GM20000 (cell line): ENCODE data around the gene ING5.

Source experiments
- DNase-seq: peaks from one replicate; pipeline ENCODE4 v3.0.0; 2012; ENCODE audit warnings: low spot score
- TF ChIP-seq, protein P1 (sequence below): IDR thresholded peaks from 2 replicates; pipeline ENCODE4 v1.5.1; 2012; ENCODE audit warnings: mild to moderate bottlenecking, control low read depth; ENCODE audit errors: extremely low read depth, missing control alignments

Gene ING5

DNA sequence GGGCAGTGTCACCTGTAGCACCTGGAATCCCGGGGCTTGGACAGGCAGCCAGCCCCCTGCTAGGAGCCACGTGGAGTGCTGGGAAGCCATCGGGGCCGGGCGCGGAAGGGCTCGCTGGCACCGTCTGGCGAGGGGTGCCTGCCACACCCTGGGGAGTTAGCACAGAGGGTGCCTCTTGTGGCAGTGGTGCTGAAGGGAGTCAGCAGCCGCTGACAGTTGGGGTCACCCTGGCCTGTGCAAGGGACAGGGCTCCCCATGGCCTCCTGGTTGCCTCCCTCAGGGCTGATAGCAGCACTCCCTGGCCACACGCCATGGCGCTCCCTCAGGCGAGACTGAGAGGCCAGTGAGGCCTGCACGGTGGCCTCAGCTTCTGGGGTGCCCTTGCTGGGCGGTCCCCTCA, 18.7 kb downstream of the ING5 start:
- DNase-seq: peak; percentile 25
- TF ChIP-seq, protein P1, sequence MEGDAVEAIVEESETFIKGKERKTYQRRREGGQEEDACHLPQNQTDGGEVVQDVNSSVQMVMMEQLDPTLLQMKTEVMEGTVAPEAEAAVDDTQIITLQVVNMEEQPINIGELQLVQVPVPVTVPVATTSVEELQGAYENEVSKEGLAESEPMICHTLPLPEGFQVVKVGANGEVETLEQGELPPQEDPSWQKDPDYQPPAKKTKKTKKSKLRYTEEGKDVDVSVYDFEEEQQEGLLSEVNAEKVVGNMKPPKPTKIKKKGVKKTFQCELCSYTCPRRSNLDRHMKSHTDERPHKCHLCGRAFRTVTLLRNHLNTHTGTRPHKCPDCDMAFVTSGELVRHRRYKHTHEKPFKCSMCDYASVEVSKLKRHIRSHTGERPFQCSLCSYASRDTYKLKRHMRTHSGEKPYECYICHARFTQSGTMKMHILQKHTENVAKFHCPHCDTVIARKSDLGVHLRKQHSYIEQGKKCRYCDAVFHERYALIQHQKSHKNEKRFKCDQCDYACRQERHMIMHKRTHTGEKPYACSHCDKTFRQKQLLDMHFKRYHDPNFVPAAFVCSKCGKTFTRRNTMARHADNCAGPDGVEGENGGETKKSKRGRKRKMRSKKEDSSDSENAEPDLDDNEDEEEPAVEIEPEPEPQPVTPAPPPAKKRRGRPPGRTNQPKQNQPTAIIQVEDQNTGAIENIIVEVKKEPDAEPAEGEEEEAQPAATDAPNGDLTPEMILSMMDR: no peak

DNA sequence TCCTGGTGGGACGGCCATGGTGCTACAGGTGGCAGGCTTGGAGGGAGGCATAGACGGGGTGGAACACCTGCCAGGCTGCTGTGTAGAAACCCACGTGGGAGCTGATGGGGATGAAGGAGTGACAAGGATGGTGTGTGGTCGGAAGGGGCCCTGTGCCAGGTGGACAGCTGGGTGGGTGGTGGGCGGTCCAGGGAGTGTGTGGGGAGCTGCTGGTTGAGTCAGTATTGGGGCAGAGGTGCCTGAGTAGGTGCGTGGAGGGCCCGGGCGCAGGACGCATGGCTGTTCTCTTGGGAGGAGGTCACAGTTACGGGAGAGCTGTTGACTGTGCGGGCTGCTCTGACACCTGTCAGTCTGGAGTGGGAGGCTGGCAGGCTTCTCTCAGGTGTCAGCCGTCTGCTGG, 20.0 kb downstream of the ING5 start:
- peak; percentile 27 for DNase-seq
- TF ChIP-seq, protein P1: no peak

GRCh38 chr2:241722896-241723454, 21.1 kb downstream of the ING5 start:
- TF ChIP-seq, protein P1: no peak
- DNase-seq: peak; percentile 13

DNA sequence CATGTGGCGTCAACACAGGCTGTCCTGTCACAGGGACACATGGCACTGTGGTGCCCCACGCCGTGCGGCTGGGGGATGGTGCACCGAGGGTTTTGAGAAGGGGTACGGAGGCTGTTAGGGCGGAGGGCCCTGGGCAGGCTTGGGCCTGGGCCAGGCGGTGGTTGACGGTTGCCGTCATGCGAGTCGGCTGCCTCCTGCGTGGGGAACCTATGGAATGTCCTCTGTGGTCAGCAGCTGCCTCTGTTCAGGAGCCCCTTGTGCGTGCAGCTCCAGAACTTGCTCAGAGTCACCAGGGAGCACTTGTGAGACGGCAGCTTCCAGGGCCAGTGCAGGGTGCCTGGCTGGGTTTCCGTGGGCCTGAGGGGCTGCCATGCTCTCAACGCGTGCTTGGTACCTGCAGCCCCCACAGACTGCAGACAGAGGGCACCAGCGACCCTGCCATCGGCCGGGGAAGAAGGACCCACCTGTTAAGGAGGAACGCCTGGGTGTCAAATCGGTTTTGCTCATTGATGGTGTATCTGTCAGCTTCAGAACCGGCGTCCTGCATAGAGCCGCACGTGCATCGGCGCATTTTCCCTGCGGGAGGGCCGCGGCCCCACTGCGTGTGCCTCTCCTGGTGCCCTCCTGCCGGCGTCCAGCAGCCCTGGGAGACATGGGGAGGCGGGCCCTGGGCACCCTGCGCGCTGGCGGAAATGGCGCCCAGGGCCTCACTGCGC, 22.6 kb downstream of the ING5 start:
- TF ChIP-seq, protein P1: no peak
- DNase-seq: peak; percentile 28

DNA sequence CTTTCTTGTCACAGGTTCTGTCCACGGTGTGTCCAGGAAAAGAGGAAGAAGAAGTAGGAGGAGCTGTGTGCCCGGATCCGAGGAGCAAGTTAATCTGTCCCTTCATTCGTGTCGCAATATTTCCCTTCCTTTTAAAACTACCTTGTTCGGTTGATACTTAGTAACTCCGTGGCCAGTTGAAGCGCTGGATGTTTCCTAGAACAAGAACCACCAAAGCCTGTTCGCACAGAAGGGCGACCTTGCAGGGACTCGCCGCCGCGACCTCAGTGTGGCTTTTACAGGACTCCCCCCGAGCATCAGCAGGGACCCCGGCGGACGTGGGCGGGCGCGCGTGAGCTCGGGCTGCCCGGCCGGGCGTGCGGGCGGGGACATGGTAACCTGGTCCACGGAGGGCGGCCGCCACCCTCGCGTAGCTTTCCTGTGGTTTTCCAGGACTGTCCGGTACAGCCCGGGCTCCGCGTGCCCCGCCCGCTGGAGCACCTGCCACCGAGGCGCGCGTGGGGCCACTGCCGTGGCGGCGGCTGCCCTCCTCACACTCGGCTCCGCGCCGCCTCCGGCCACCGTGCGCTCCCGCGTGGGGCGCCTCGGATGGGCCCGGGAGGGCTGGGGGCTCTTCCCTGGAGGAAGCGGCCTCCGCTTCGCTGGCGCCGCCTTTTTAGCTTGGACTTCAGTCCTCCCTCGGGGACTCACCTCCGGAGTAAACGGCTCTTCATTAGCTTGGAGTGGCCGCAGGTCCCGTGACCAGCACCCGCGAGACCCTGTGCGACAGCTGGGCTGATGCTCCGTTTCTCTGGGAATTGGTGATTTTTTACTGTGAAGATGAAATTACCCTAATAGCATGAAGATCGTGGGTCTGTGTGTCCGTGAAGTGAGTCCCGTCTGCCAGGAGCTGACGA, 23.4 kb downstream of the ING5 start:
- TF ChIP-seq, protein P1: no peak
- no peak for DNase-seq

GRCh38 chr2:241726459-241726858, 24.6 kb downstream of the ING5 start:
- DNase-seq: no peak
- TF ChIP-seq, protein P1: no peak

GRCh38 chr2:241728000-241728399, 26.2 kb downstream of the ING5 start:
- TF ChIP-seq, protein P1: no peak
- no peak for DNase-seq
